ENCODE measurements around the gene CT45A5. TPM values are rescaled to one million over a fixed set of nuclear protein-coding genes. Genes with fewer than 3 reads are reported as not detected.
"Not testable (repeated sequence)": the region's sequence is repeated elsewhere in the genome, so short reads cannot be mapped to it uniquely, and the experiment has no call there.

The CT45A5 gene, protein sequence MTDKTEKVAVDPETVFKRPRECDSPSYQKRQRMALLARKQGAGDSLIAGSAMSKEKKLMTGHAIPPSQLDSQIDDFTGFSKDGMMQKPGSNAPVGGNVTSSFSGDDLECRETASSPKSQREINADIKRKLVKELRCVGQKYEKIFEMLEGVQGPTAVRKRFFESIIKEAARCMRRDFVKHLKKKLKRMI
- total RNA-seq (not detected), total RNA-seq (0 reads per million in 2 donors)

GRCh38 chrX:135785403-135785802, at the start of gene CT45A5:
CT45A5 (minus strand) TSS chrX:135785503; CDS start chrX:135781729, 3,774 bp downstream.
- DNase-seq; H3K27ac Mint-ChIP-seq; H3K4me1 Mint-ChIP-seq; H3K4me3 Mint-ChIP-seq; H3K27me3 Mint-ChIP-seq; H3K36me3 Mint-ChIP-seq (ENCODE audit: low read depth); ATAC-seq; H3K9me3 ChIP-seq (ENCODE audit: control insufficient read depth, low read length, poor library complexity, severe bottlenecking): not testable (repeated sequence)

- H3K9me3 ChIP-seq (ENCODE audit: control insufficient read depth, low read length, poor library complexity, severe bottlenecking); DNase-seq; H3K27ac Mint-ChIP-seq; ATAC-seq; H3K36me3 Mint-ChIP-seq (ENCODE audit: low read depth); H3K4me3 Mint-ChIP-seq; H3K4me1 Mint-ChIP-seq; H3K27me3 Mint-ChIP-seq: not testable (repeated sequence)
These were observed 34.6 kb upstream of the CT45A5 start, which contains the start of gene CT45A2 for GRCh38 chrX:135819912-135820311. CT45A2 (minus strand) TSS chrX:135820012; CDS start chrX:135816265, 3,747 bp downstream.

DNA sequence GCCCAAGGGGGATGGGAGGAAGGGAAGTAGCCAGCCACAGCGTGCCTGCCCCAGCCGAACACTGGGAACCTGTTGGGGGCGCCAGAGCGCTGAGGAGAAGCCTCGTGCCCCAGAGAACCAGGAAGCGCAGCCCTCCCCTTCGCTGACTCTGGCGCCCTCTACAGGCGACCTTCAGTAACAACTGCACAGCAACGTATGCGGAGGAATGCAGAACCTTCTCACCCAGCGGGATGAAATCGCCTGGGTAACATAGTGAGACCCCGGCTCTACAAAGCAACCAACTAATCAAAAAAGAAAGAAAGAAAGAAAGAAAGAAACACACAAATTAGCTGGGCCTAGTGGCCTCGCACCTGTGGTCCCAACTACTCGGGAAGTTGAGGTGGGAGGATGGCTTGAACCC, 17.4 kb upstream of the CT45A5 start, which contains the start of gene CT45A6:
TSS of gene CT45A6 (minus strand) at position 101 of the 400 bp plus-strand sequence. CDS start 3,794 bp downstream, outside the sequence.
- not testable (repeated sequence) for DNase-seq; H3K27ac Mint-ChIP-seq; H3K4me1 Mint-ChIP-seq; H3K27me3 Mint-ChIP-seq; H3K9me3 ChIP-seq (ENCODE audit: control insufficient read depth, low read length, poor library complexity, severe bottlenecking); ATAC-seq; H3K36me3 Mint-ChIP-seq (ENCODE audit: low read depth); H3K4me3 Mint-ChIP-seq

DNA sequence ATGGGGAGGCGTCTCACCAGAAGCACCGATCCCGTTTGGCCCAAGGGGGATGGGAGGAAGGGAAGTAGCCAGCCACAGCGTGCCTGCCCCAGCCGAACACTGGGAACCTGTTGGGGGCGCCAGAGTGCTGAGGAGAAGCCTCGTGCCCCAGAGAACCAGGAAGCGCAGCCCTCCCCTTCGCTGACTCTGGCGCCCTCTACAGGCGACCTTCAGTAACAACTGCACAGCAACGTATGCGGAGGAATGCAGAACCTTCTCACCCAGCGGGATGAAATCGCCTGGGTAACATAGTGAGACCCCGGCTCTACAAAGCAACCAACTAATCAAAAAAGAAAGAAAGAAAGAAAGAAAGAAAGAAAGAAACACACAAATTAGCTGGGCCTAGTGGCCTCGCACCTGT, 17.2 kb downstream of the CT45A5 start, which contains the start of gene CT45A3:
TSS of gene CT45A3 (minus strand) at position 101 of the 400 bp plus-strand sequence. CDS start 3,747 bp downstream, outside the sequence.
- ATAC-seq; H3K36me3 Mint-ChIP-seq (ENCODE audit: low read depth); H3K27me3 Mint-ChIP-seq; H3K27ac Mint-ChIP-seq; DNase-seq; H3K4me1 Mint-ChIP-seq; H3K9me3 ChIP-seq (ENCODE audit: control insufficient read depth, low read length, poor library complexity, severe bottlenecking); H3K4me3 Mint-ChIP-seq: not testable (repeated sequence)

- H3K4me3 Mint-ChIP-seq; H3K27me3 Mint-ChIP-seq; H3K9me3 ChIP-seq (ENCODE audit: control insufficient read depth, low read length, poor library complexity, severe bottlenecking); ATAC-seq; H3K36me3 Mint-ChIP-seq (ENCODE audit: low read depth); H3K27ac Mint-ChIP-seq; DNase-seq; H3K4me1 Mint-ChIP-seq: not testable (repeated sequence)
These were observed 40.6 kb downstream of the CT45A5 start for GRCh38 chrX:135744739-135745138.

DNA sequence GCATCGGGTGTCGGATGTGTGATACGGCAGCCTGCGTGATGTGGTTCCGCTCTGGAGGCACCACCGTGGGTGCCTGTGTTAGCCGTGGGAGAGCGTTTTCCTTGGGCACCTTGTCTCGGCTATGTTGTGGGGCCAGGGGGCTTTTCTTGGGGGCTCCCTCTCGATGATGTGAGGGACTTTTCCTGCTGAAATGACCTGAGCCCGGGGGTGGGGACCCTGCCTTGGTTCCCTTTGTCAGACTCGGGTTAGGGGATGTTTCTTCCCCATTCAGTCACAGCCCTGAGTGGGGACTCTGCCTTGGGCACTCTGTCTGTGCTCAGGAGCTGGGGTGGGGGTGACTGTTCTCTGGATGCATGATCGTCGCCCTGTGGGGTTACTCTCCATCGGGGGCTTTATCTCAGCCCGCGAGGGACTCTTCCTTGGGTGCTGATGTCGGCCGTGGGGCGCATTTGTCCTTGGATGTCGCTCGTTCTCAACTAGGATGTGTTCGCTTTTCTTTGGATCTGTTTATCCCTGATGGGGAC, 44.0 kb downstream of the CT45A5 start:
- no peak for ATAC-seq
- no peaks in the 10 kb centered on the region for H3K9me3 ChIP-seq (ENCODE audit: control insufficient read depth, low read length, poor library complexity, severe bottlenecking)
- no peaks in the 10 kb centered on the region for H3K4me1 Mint-ChIP-seq
- H3K36me3 Mint-ChIP-seq (ENCODE audit: low read depth) = no peaks in the 10 kb centered on the region
- peaks cover 5% of the 10 kb centered on the region for H3K27me3 Mint-ChIP-seq
- peak overlapping the region; percentile 59 for H3K4me3 Mint-ChIP-seq
- no peak for DNase-seq
- H3K27ac Mint-ChIP-seq = no peak overlapping the region

GRCh38 chrX:135740681-135741149, 44.6 kb downstream of the CT45A5 start:
- DNase-seq (peak in 2 of 3 donors; percentile 11 to 17), ATAC-seq (peak; percentile 53)
- H3K27ac Mint-ChIP-seq = no peak overlapping the region
- H3K9me3 ChIP-seq (ENCODE audit: control insufficient read depth, low read length, poor library complexity, severe bottlenecking) = no peaks in the 10 kb centered on the region
- H3K4me1 Mint-ChIP-seq = no peaks in the 10 kb centered on the region
- no peak overlapping the region for H3K4me3 Mint-ChIP-seq
- H3K27me3 Mint-ChIP-seq = peaks cover 5% of the 10 kb centered on the region
- H3K36me3 Mint-ChIP-seq (ENCODE audit: low read depth) = no peaks in the 10 kb centered on the region

DNA sequence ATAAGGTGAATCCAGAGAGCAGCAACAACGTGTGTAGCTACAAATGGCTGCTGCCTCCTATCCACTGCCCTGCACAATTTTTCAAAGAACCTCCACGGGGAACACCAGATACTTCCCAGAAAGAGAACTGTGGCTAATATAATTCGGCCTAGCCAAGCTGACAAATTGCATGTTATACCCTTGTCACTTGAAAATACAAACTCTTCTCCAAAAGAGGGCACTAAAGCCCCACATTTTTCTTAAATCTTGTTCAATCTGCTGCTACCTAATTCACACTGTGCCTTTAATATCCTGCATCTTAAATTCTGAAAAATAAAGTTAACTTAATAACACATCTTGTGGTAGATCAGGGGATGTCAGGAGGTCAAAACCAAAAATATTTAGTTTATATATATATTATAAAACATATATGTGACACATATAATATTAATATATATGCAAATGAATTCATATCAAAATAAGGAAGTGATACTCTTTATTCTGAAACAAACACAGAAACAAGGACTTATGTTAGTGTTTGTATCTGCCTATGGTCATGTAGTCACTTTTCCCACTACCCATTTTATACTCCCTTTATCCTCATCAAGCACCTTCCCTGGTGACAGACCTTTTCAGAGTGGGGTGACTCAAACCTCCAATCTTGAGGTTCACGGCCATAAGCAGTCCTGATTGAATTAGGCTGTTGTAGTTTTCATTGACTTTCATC, 47.8 kb downstream of the CT45A5 start:
- ATAC-seq (no peak), DNase-seq (no peak)
- no peaks in the 10 kb centered on the region for H3K4me1 Mint-ChIP-seq
- H3K27ac Mint-ChIP-seq = no peak overlapping the region
- H3K27me3 Mint-ChIP-seq = peaks cover 5% of the 10 kb centered on the region
- H3K36me3 Mint-ChIP-seq (ENCODE audit: low read depth) = no peaks in the 10 kb centered on the region
- H3K4me3 Mint-ChIP-seq = no peak overlapping the region
- no peaks in the 10 kb centered on the region for H3K9me3 ChIP-seq (ENCODE audit: control insufficient read depth, low read length, poor library complexity, severe bottlenecking)

GRCh38 chrX:135734666-135735065, 50.6 kb downstream of the CT45A5 start:
- not testable (repeated sequence) for H3K27me3 Mint-ChIP-seq; H3K4me3 Mint-ChIP-seq; H3K27ac Mint-ChIP-seq; ATAC-seq; H3K36me3 Mint-ChIP-seq (ENCODE audit: low read depth); H3K9me3 ChIP-seq (ENCODE audit: control insufficient read depth, low read length, poor library complexity, severe bottlenecking); H3K4me1 Mint-ChIP-seq; DNase-seq

Other genes starting within 250 kb of the CT45A5 start
- not detected for gene CT45A1, start 71.9 kb downstream of the CT45A5 start, total RNA-seq
- gene CT45A3, start 17.3 kb downstream of the CT45A5 start, total RNA-seq = not detected
- not detected for gene CT45A6, start 17.3 kb upstream of the CT45A5 start, total RNA-seq
- not detected for gene CT45A2, start 34.5 kb upstream of the CT45A5 start, total RNA-seq
- not detected for gene CT45A7, start 51.8 kb upstream of the CT45A5 start, total RNA-seq
- not detected for gene CT45A8, start 69.0 kb upstream of the CT45A5 start, total RNA-seq
- not detected for gene CT45A9, start 86.3 kb upstream of the CT45A5 start, total RNA-seq
- gene CT45A10, start 107.9 kb upstream of the CT45A5 start, total RNA-seq = not detected
- gene SAGE1, start 108.2 kb upstream of the CT45A5 start, total RNA-seq = not detected
- gene MMGT1, start 188.5 kb upstream of the CT45A5 start, total RNA-seq = 10 to 100 TPM; 27.0 to 29.9 TPM
- gene SLC9A6, start 199.9 kb upstream of the CT45A5 start, total RNA-seq = 10 to 100 TPM; 23.9 to 26.3 TPM

Measured in T-helper 17 cell (primary cell).